Neuronal stem cell (in vitro differentiated cells): ENCODE data around the gene PGS1.

Experiments
- DNase-seq: peaks from one replicate; pipeline ENCODE4 v3.0.0-alpha.2; 2013; ENCODE audit warnings: low spot score
- H2AFZ ChIP-seq: one replicate; pipeline ENCODE4 v1.6.1; 2013; ENCODE audit warnings: mild to moderate bottlenecking, low read length, inconsistent platforms
- H2AK5ac ChIP-seq: 2 replicates; pipeline ENCODE4 v1.6.1; 2013; ENCODE audit warnings: low read depth, mild to moderate bottlenecking, inconsistent platforms, low read length, moderate library complexity, mixed read lengths
- H2BK120ac ChIP-seq: 2 replicates; pipeline ENCODE4 v1.6.1; 2013; ENCODE audit warnings: low read depth, mild to moderate bottlenecking, inconsistent platforms, low read length, moderate library complexity, mixed read lengths
- H2BK12ac ChIP-seq: one replicate; pipeline ENCODE4 v1.6.1; 2013; ENCODE audit warnings: low read length, inconsistent platforms
- H2BK15ac ChIP-seq: 2 replicates; pipeline ENCODE4 v1.6.1; 2013; ENCODE audit warnings: mild to moderate bottlenecking, low read length, inconsistent platforms, mixed read lengths
- H2BK5ac ChIP-seq: one replicate; pipeline ENCODE4 v1.6.1; 2013; ENCODE audit warnings: inconsistent platforms, mild to moderate bottlenecking, low read length, moderate library complexity
- H3K14ac ChIP-seq: one replicate; pipeline ENCODE4 v1.6.1; 2013; ENCODE audit warnings: low read length, inconsistent platforms
- H3K18ac ChIP-seq: 2 replicates; pipeline ENCODE4 v1.6.1; 2013; ENCODE audit warnings: low read length, inconsistent platforms
- H3K23ac ChIP-seq: 2 replicates; pipeline ENCODE4 v1.6.1; 2013; ENCODE audit warnings: low read depth, mild to moderate bottlenecking, mixed read lengths, low read length, inconsistent platforms; ENCODE audit not compliant: poor library complexity
- H3K27ac ChIP-seq: replicated peaks from 3 replicates; pipeline ENCODE4 v1.5.1; 2013; ENCODE audit warnings: low read length, inconsistent platforms
- H3K27me3 ChIP-seq, 3 experiments: 2 replicates each; pipeline ENCODE4 v1.6.1; 2013; ENCODE audit warnings: low read length in 3 of 3, mild to moderate bottlenecking in 2 of 3, inconsistent platforms in 1 of 3, low read depth in 1 of 3, mixed read lengths in 1 of 3, moderate library complexity in 1 of 3; ENCODE audit not compliant: control insufficient read depth in 3 of 3, insufficient read depth in 3 of 3
- H3K36me3 ChIP-seq, 2 donors: replicated peaks in 1 of 2; 2 replicates each; pipeline ENCODE4 v1.6.1; 2013; ENCODE audit warnings: low read length in 2 of 2; ENCODE audit not compliant: control insufficient read depth in 2 of 2, insufficient read depth in 2 of 2
- H3K4ac ChIP-seq: 2 replicates; pipeline ENCODE4 v1.6.1; 2013; ENCODE audit warnings: inconsistent platforms, mild to moderate bottlenecking, low read length, moderate library complexity
- H3K4me1 ChIP-seq, 2 donors: 1 replicate in 1 of 2; 2 replicates in 1 of 2; pipeline ENCODE4 v1.6.1; 2013; ENCODE audit warnings: low read length in 2 of 2, low read depth in 1 of 2; ENCODE audit not compliant: control insufficient read depth in 2 of 2, insufficient read depth in 1 of 2
- H3K4me2 ChIP-seq: one replicate; pipeline ENCODE4 v1.6.1; 2013; ENCODE audit warnings: mild to moderate bottlenecking, low read length, inconsistent platforms; ENCODE audit not compliant: insufficient read depth, poor library complexity, severe bottlenecking
- H3K4me3 ChIP-seq, 2 donors: 2 replicates each; pipeline ENCODE4 v1.5.1; 2013; ENCODE audit warnings: low read length in 2 of 2, mild to moderate bottlenecking in 2 of 2, inconsistent platforms in 1 of 2, moderate library complexity in 1 of 2
- H3K79me1 ChIP-seq: one replicate; pipeline ENCODE4 v1.6.1; 2013; ENCODE audit warnings: low read depth, mild to moderate bottlenecking, inconsistent platforms, low read length, moderate library complexity
- H3K9ac ChIP-seq: one replicate; pipeline ENCODE4 v1.6.1; 2013; ENCODE audit warnings: mild to moderate bottlenecking, low read depth, low read length, inconsistent platforms; ENCODE audit not compliant: poor library complexity
- H3K9me3 ChIP-seq, 2 donors: replicated peaks in 1 of 2; 2 replicates each; pipeline versions ENCODE3 to v1.6.1; 2013; ENCODE audit warnings: low read length in 2 of 2, mild to moderate bottlenecking in 2 of 2, inconsistent platforms in 1 of 2, low read depth in 1 of 2, mixed read lengths in 1 of 2, moderate library complexity in 1 of 2; ENCODE audit not compliant: control insufficient read depth in 2 of 2, insufficient read depth in 1 of 2
- H4K8ac ChIP-seq: one replicate; pipeline ENCODE4 v1.6.1; 2013; ENCODE audit warnings: low read depth, mild to moderate bottlenecking, inconsistent platforms, low read length, moderate library complexity
- H4K91ac ChIP-seq: one replicate; pipeline ENCODE4 v1.6.1; 2013; ENCODE audit warnings: low read length, low read depth, mild to moderate bottlenecking, inconsistent platforms; ENCODE audit not compliant: poor library complexity
- WGBS, 2 donors: extraction: QIAGEN DNeasy Blood & Tissue Kit; methylation state at CpG; one replicate each; pipeline ENCODE4 v1.1.7; 2013; ENCODE audit warnings: missing lambda C conversion rate in 2 of 2, mixed read lengths in 1 of 2; ENCODE audit not compliant: insufficient read length in 2 of 2, insufficient replicate concordance in 1 of 2; ENCODE audit errors: extremely low coverage in 2 of 2; 5-methylcytosine and 5-hydroxymethylcytosine counted together

Gene PGS1

GRCh38 chr17:78345172-78345571 is 33.3 kb upstream of the PGS1 start:
- Histone ChIP-seq H2BK5ac (no peak overlapping the region), H3K4me1 (peaks cover 7 to 22% of the 10 kb centered on the region in 2 donors), H3K27ac (no peak overlapping the region), H2BK12ac (no peak overlapping the region), H3K79me1 (no peaks in the 10 kb centered on the region), H3K4me2 (no peak overlapping the region), H4K91ac (no peak overlapping the region), H3K14ac (no peak overlapping the region), H2BK120ac (no peak overlapping the region), H2BK15ac (peak overlapping the region; percentile 4), H3K9ac (no peak overlapping the region), H3K18ac (no peak overlapping the region), H3K36me3 (no peaks in the 10 kb centered on the region), H3K27me3 (peaks cover 0 to 18% (median 0%) of the 10 kb centered on the region in 3 experiments), H2AFZ (no peak overlapping the region), H3K4ac (no peak overlapping the region), H2AK5ac (no peak overlapping the region), H3K4me3 (no peak overlapping the region), H3K9me3 (no peaks in the 10 kb centered on the region), H4K8ac (no peak overlapping the region), H3K23ac (no peak overlapping the region)
- DNase-seq = no peak
- WGBS, 2 donors = no CpG with 5 or more reads among the region's 8 CpGs

- no peak overlapping the region for H2BK120ac ChIP-seq
- no peak overlapping the region for H3K27ac ChIP-seq
- H3K23ac ChIP-seq = peak overlapping the region; percentile 48
- H3K27me3 ChIP-seq = peaks cover 0 to 14% (median 0%) of the 10 kb centered on the region in 3 experiments
- H2BK15ac ChIP-seq = peak overlapping the region; percentile 76
- no peak overlapping the region for H4K8ac ChIP-seq
- H3K18ac ChIP-seq = peak overlapping the region; percentile 84
- H3K4me1 ChIP-seq = peaks cover 7 to 22% of the 10 kb centered on the region in 2 donors
- no peaks in the 10 kb centered on the region for H3K9me3 ChIP-seq
- no CpG with 5 or more reads among the region's 10 CpGs for WGBS, 2 donors
- H2BK5ac ChIP-seq = no peak overlapping the region
- H2AK5ac ChIP-seq = peak overlapping the region; percentile 80
- H2BK12ac ChIP-seq = peak overlapping the region; percentile 65
- H3K4me2 ChIP-seq = no peak overlapping the region
- no peak overlapping the region for H3K9ac ChIP-seq
- peak overlapping the region; percentile 59 for H4K91ac ChIP-seq
- DNase-seq = no peak
- H3K14ac ChIP-seq = no peak overlapping the region
- H3K4me3 ChIP-seq = no peak overlapping the region
- H3K4ac ChIP-seq = peak overlapping the region; percentile 28
- no peak overlapping the region for H2AFZ ChIP-seq
- no peaks in the 10 kb centered on the region for H3K36me3 ChIP-seq
- no peaks in the 10 kb centered on the region for H3K79me1 ChIP-seq
Observed at GRCh38 chr17:78345791-78346494, 32.5 kb upstream of the PGS1 start.

GRCh38 chr17:78346605-78347250 is 31.7 kb upstream of the PGS1 start:
- DNase-seq = no peak
- H3K79me1 ChIP-seq = no peaks in the 10 kb centered on the region
- no peak overlapping the region for H3K27ac ChIP-seq
- H2AFZ ChIP-seq = no peak overlapping the region
- H3K18ac ChIP-seq = peak overlapping the region; percentile 63
- H3K4me3 ChIP-seq = peak overlapping the region in 1 of 2 donors; percentile 10
- no peak overlapping the region for H3K4me2 ChIP-seq
- no peak overlapping the region for H4K8ac ChIP-seq
- H2BK120ac ChIP-seq = no peak overlapping the region
- H3K4ac ChIP-seq = no peak overlapping the region
- H3K23ac ChIP-seq = no peak overlapping the region
- H2BK15ac ChIP-seq = peak overlapping the region; percentile 76
- no peak overlapping the region for H4K91ac ChIP-seq
- no peak overlapping the region for H2BK12ac ChIP-seq
- WGBS, 2 donors = no CpG with 5 or more reads among the region's 13 CpGs
- no peak overlapping the region for H3K14ac ChIP-seq
- no peak overlapping the region for H2BK5ac ChIP-seq
- H3K27me3 ChIP-seq = peaks cover 0 to 12% (median 0%) of the 10 kb centered on the region in 3 experiments
- no peaks in the 10 kb centered on the region for H3K36me3 ChIP-seq
- H3K9me3 ChIP-seq = no peaks in the 10 kb centered on the region
- H2AK5ac ChIP-seq = peak overlapping the region; percentile 32
- peaks cover 13 to 25% of the 10 kb centered on the region in 2 donors for H3K4me1 ChIP-seq
- peak overlapping the region; percentile 10 for H3K9ac ChIP-seq

GRCh38 chr17:78347453-78347852 is 31.0 kb upstream of the PGS1 start:
- Histone ChIP-seq H4K8ac (no peak overlapping the region), H3K23ac (no peak overlapping the region), H2BK120ac (no peak overlapping the region), H3K27ac (no peak overlapping the region), H2BK12ac (peak overlapping the region; percentile 42), H3K4me3 (no peak overlapping the region), H2AFZ (no peak overlapping the region), H2BK15ac (no peak overlapping the region), H3K27me3 (peaks cover 0 to 7% (median 0%) of the 10 kb centered on the region in 3 experiments), H3K18ac (peak overlapping the region; percentile 53), H3K4me1 (peaks cover 17 to 28% of the 10 kb centered on the region in 2 donors), H3K79me1 (no peaks in the 10 kb centered on the region), H3K9ac (no peak overlapping the region), H3K4me2 (no peak overlapping the region), H3K9me3 (no peaks in the 10 kb centered on the region), H2AK5ac (peak overlapping the region; percentile 89), H4K91ac (no peak overlapping the region), H3K36me3 (no peaks in the 10 kb centered on the region), H3K14ac (no peak overlapping the region), H2BK5ac (no peak overlapping the region), H3K4ac (no peak overlapping the region)
- WGBS, 2 donors = no CpG with 5 or more reads among the region's 3 CpGs
- DNase-seq = no peak
